ENCODE data around the gene IKZF1.

Gene IKZF1

DNA sequence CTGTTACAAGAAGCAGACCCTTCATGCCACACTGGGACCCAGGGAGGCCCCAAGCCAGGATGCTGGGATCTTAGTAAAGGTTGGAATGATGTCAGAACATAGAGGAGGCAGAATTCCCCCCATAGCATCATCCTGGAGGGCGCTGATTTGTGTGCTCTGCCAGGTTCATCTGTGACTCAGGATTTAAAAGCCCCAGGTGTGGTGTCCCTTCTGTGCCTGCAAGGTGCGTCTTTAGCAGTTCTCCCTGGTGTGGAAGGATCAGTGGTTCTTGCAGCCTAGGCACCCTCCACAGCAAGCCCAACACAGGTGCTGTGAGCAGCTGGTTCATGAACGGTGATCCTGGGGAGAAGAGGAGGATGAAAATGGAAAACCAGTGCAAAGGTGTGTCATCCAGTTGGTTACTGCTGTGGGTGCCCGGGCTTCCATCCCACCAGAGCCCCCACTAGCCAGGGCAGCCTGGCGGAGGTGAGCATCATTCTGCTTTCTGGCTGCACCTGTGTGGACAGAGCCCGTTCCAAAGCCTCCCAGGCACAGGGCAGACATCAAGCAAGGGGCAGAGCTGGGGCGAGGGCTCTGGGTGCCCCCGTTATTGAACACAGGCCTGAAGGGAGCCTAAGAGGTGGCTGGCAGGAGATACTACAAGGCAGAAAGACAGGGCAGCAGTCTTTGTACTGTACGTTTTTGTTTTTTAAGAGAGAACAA, 49.5 kb downstream of the IKZF1 start:
- no peak overlapping the region for H3K4me3 ChIP-seq (ENCODE audit: low read depth in 1 of 2, low read length in 2 of 2)
- H3K9ac ChIP-seq (ENCODE audit: low read length): no peak overlapping the region
- no peak overlapping the region for H3K27ac ChIP-seq (ENCODE audit: low read depth, low read length)
- no peaks in the 10 kb centered on the region for H3K36me3 ChIP-seq (ENCODE audit: insufficient read depth, low read length)
- H3K9me3 ChIP-seq (ENCODE audit: low read length): no peaks in the 10 kb centered on the region
- H3K27me3 ChIP-seq (ENCODE audit: control insufficient read depth in 1 of 2, insufficient read depth in 2 of 2, low read length in 2 of 2): no peaks in the 10 kb centered on the region
- no peaks in the 10 kb centered on the region for H3K4me1 ChIP-seq (ENCODE audit: insufficient read depth, low read length)

DNA sequence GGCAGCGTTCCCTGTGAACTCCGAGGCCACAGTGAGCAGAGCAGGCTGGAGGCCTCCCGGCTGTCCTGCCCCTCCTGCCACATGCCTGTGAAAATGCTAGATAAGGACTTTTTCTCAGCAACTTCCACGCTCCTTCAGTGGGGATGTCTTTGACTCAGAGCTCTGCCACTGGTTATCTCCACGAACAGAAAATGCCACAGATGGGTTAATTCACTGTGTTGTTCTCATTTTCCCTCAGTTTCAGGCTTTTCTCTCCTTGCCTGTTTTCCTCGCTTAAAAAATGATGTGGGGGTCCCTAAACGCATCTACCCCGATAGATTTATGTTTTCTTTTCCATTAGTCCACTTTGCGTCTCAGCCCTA, 51.3 kb downstream of the IKZF1 start:
- H3K9me3 ChIP-seq (ENCODE audit: low read length): no peaks in the 10 kb centered on the region
- no peak overlapping the region for H3K4me3 ChIP-seq (ENCODE audit: low read depth in 1 of 2, low read length in 2 of 2)
- no peaks in the 10 kb centered on the region for H3K27me3 ChIP-seq (ENCODE audit: control insufficient read depth in 1 of 2, insufficient read depth in 2 of 2, low read length in 2 of 2)
- H3K36me3 ChIP-seq (ENCODE audit: insufficient read depth, low read length): no peaks in the 10 kb centered on the region
- H3K27ac ChIP-seq (ENCODE audit: low read depth, low read length): no peak overlapping the region
- H3K9ac ChIP-seq (ENCODE audit: low read length): no peak overlapping the region
- H3K4me1 ChIP-seq (ENCODE audit: insufficient read depth, low read length): no peaks in the 10 kb centered on the region

DNA sequence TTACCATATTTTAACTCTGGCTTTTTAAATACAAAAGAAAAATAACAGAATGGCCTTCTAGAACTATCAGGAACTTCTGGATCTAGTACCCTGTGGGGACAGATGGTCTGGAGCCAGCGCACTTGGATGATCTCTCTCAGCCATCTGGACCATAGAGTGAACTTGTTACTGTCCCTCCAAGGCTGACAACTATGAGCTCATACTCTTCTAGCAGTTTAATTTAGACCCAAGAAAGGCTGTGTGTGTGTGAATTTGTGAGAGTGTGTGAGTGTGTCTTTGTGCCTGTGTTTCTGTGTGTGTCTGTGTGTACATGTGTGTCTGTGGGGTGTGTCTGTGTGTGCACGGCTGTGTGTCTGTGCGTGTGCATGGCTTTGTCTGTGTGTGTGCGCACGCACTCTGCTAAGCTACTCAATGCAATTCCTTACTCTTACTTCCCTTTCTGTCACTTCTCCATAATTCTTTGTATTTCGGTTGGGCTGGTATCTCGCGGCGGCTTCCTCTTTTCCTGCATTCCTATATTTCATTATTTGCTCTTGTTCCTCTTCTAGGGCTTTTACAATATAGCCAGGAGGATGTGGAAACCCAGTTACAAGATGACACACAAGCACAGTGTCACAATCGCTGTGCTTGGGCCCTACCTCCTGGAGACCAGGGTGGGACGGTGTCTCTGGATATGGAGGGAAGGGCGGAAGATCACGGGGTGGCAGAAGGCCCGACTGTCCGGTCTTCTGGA, 51.9 kb downstream of the IKZF1 start:
- Histone ChIP-seq H3K4me1 (ENCODE audit: insufficient read depth, low read length) (no peaks in the 10 kb centered on the region), H3K36me3 (ENCODE audit: insufficient read depth, low read length) (no peaks in the 10 kb centered on the region), H3K9ac (ENCODE audit: low read length) (no peak overlapping the region), H3K27me3 (ENCODE audit: control insufficient read depth in 1 of 2, insufficient read depth in 2 of 2, low read length in 2 of 2) (no peaks in the 10 kb centered on the region), H3K4me3 (ENCODE audit: low read depth in 1 of 2, low read length in 2 of 2) (no peak overlapping the region), H3K27ac (ENCODE audit: low read depth, low read length) (no peak overlapping the region), H3K9me3 (ENCODE audit: low read length) (no peaks in the 10 kb centered on the region)

DNA sequence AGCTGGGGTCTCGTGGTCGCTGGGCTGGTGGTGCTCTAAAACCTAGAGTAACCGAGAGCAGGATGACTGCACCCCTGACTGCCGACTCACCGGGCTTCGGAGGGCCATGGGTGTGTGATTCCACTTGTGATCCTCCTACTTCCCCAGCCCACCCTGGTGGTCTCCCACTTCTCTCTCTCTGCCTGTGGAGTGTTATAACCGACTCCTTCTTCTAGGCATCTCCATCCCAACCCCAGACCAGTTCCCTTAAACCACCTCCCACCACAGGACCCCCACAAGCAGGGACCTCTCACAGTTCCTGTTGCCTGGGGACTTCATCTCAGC, 52.4 kb downstream of the IKZF1 start:
- H3K4me1 ChIP-seq (ENCODE audit: insufficient read depth, low read length): no peaks in the 10 kb centered on the region
- H3K9me3 ChIP-seq (ENCODE audit: low read length): no peaks in the 10 kb centered on the region
- no peak overlapping the region for H3K27ac ChIP-seq (ENCODE audit: low read depth, low read length)
- no peak overlapping the region for H3K4me3 ChIP-seq (ENCODE audit: low read depth in 1 of 2, low read length in 2 of 2)
- H3K27me3 ChIP-seq (ENCODE audit: control insufficient read depth in 1 of 2, insufficient read depth in 2 of 2, low read length in 2 of 2): no peaks in the 10 kb centered on the region
- H3K9ac ChIP-seq (ENCODE audit: low read length): no peak overlapping the region
- no peaks in the 10 kb centered on the region for H3K36me3 ChIP-seq (ENCODE audit: insufficient read depth, low read length)

DNA sequence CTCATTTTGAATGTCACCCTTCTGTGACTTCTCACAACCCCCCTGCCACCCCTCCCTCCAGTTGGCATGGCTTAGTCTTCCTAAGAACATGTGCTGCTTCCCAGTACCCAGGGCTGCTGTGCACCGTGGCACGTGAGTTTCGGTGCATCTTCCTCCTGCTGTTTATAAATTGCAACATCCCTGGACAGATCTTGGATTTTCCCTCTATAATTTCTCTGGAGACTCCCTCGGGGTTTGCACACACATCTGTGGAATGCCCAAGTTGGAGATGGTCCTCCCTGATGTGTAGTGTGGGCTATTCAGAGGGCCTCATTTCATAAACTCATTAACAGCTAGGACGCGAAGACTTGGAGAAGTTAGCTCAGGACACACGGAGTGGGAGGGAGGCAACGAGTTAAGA, 52.9 kb downstream of the IKZF1 start:
- H3K36me3 ChIP-seq (ENCODE audit: insufficient read depth, low read length): no peaks in the 10 kb centered on the region
- no peaks in the 10 kb centered on the region for H3K4me1 ChIP-seq (ENCODE audit: insufficient read depth, low read length)
- no peaks in the 10 kb centered on the region for H3K27me3 ChIP-seq (ENCODE audit: control insufficient read depth in 1 of 2, insufficient read depth in 2 of 2, low read length in 2 of 2)
- no peak overlapping the region for H3K4me3 ChIP-seq (ENCODE audit: low read depth in 1 of 2, low read length in 2 of 2)
- H3K9me3 ChIP-seq (ENCODE audit: low read length): no peaks in the 10 kb centered on the region
- no peak overlapping the region for H3K9ac ChIP-seq (ENCODE audit: low read length)
- H3K27ac ChIP-seq (ENCODE audit: low read depth, low read length): no peak overlapping the region

DNA sequence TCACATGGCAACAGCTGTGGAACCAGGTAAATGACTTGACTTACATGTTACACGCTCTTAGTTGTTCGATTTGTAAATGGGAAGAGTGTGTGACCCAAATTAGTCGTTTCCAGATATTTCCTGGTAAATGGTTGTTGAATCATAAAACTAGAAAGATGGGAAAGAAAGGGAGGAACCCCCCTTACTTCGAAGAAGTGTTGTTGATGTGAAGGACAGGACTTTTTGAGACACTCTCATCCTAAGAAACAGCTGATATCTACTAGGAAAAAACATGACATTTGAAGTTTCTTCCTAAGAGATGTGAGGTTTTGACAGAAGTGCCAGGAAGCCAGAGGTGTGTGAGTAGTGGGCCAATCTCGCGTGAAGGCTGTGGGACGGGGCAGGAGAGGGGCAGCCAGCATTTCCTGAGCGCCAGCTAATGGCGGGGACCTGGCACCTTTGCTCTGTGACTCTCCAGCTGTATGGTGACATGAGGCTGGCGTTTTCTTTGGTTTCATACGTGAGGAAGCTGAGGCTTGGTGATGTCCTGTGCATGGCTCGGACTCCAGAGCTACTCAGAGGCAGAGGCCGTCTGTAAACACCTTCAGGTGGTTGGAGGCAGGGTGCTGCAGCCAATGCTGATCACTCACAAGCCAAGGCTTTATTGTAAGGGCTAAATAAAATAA, 53.7 kb downstream of the IKZF1 start:
- Histone ChIP-seq H3K9me3 (ENCODE audit: low read length) (no peaks in the 10 kb centered on the region), H3K9ac (ENCODE audit: low read length) (no peak overlapping the region), H3K36me3 (ENCODE audit: insufficient read depth, low read length) (no peaks in the 10 kb centered on the region), H3K27ac (ENCODE audit: low read depth, low read length) (no peak overlapping the region), H3K4me1 (ENCODE audit: insufficient read depth, low read length) (no peaks in the 10 kb centered on the region), H3K4me3 (ENCODE audit: low read depth in 1 of 2, low read length in 2 of 2) (no peak overlapping the region), H3K27me3 (ENCODE audit: control insufficient read depth in 1 of 2, insufficient read depth in 2 of 2, low read length in 2 of 2) (no peaks in the 10 kb centered on the region)

DNA sequence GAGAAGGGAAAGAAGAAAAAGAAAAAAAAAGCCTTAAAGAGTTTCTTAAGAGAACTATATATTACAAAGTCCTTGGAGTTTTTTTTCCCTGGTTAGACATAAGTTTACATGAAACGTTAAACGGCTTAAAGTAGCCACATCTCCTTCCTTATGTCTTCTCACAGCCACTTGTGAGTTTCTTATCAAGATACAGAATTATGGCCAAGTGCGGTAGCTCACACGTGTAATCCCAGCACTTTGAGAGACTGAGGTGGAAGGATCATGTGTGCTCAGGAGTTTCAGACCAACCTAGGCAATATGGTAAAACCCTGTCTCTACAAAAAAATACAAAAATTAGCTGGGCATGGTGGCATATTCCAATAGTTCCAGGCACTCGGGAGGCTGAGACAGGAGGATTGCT, 54.3 kb downstream of the IKZF1 start:
- Histone ChIP-seq H3K27me3 (ENCODE audit: control insufficient read depth in 1 of 2, insufficient read depth in 2 of 2, low read length in 2 of 2) (no peaks in the 10 kb centered on the region), H3K27ac (ENCODE audit: low read depth, low read length) (no peak overlapping the region), H3K9me3 (ENCODE audit: low read length) (no peaks in the 10 kb centered on the region), H3K9ac (ENCODE audit: low read length) (no peak overlapping the region), H3K4me3 (ENCODE audit: low read depth in 1 of 2, low read length in 2 of 2) (no peak overlapping the region), H3K4me1 (ENCODE audit: insufficient read depth, low read length) (no peaks in the 10 kb centered on the region), H3K36me3 (ENCODE audit: insufficient read depth, low read length) (no peaks in the 10 kb centered on the region)

DNA sequence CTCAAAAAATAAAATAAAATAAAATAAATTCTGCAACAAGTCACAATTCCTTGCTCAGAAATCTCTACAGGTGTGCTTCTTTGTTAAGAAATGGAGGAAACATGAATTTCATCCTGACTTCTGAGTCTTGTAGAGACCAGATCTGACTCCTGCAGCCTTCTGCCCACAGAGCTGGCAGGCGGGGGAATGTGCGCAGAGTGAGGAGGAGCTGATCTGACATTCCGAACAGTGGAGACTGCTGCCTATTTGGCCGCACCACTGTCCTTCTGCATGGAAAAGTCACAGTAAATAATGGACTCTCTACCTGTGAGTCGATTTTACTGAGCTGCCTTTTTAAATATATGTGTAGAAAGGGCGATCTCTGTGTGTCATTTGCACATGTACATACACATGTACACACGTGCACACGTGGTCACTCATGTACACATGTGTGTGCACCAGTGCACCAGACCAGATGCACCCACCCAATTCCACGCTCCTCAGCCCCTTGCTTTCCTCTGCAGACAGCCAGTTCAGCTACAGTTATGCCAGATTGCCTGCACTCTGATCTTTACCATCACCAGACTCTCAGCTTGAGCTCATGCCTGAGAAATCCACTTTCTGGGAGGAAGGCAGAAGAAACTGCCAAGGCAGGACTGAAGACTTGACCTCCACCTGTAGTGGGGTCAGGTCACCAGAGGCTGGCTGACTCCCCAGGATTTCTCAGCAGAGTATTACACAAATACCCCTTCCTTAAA, 54.9 kb downstream of the IKZF1 start:
- Histone ChIP-seq H3K36me3 (ENCODE audit: insufficient read depth, low read length) (no peaks in the 10 kb centered on the region), H3K9me3 (ENCODE audit: low read length) (no peaks in the 10 kb centered on the region), H3K4me1 (ENCODE audit: insufficient read depth, low read length) (no peaks in the 10 kb centered on the region), H3K27ac (ENCODE audit: low read depth, low read length) (no peak overlapping the region), H3K4me3 (ENCODE audit: low read depth in 1 of 2, low read length in 2 of 2) (no peak overlapping the region), H3K9ac (ENCODE audit: low read length) (no peak overlapping the region), H3K27me3 (ENCODE audit: control insufficient read depth in 1 of 2, insufficient read depth in 2 of 2, low read length in 2 of 2) (no peaks in the 10 kb centered on the region)

DNA sequence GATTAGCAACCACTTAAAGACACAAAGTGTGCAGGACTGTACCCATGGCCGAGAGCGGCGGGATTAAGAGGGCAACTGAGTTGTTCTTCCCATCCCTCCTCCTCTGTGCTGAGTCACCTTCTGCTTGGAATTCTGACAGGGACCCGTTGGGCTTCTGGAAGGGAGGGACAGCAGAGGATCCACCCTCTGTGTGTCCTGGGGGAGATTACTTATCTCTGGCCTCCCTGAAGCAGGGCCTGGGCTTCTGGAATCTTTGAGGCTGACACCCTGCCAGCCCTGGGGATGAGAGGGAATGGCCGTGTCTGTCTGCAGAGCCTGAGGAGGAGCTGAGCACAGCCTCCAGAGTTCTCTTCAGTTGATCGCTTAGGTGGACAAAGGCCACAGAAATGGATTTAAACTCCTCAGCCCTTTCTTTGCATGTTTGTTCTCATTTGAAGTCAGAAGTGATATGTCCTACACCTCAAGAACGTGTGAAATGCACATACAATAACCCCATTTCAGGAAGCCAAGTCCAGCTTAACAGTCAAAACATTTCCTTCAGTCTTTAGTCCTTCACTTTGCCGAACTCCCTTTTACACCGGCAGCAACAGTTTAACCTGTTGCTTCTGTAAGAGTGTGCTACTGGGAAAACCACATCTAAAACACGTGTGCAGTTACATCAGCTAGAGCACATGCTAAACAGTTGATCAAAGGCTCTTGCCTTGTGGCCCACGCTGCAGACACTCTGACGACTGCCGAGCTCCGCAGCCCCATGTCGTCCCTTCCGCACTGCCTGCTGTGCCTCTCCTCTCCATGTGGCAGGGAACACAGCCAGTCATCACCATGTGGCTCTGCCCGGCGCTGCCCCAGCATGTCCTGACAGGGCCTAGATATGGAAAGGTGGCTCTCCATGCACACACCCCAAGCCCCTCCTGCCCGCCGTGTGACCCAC, 55.7 kb downstream of the IKZF1 start:
- no peaks in the 10 kb centered on the region for H3K27me3 ChIP-seq (ENCODE audit: control insufficient read depth in 1 of 2, insufficient read depth in 2 of 2, low read length in 2 of 2)

DNA sequence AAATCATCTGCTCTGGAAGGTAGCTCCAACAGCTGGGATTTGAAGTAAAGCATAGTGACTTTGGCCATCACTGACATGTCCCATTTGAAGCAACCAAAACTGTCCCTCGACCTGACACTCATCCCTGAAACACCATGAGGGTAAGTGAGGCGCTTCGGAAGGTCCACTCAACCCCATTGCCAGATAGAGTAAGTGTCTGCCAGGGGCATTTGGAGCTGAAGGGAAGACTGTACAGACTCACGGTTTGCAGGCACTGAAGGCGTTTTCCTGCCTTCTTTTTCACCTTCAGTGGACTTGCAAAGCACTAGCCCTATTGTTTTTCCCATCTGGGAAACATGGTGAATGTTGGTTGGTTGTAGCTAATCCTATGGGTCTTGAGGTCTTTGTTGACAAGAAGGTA, 57.6 kb downstream of the IKZF1 start:
- Histone ChIP-seq H3K4me3 (ENCODE audit: low read depth in 1 of 2, low read length in 2 of 2) (no peak overlapping the region), H3K27me3 (ENCODE audit: control insufficient read depth in 1 of 2, insufficient read depth in 2 of 2, low read length in 2 of 2) (no peaks in the 10 kb centered on the region), H3K36me3 (ENCODE audit: insufficient read depth, low read length) (no peaks in the 10 kb centered on the region), H3K9me3 (ENCODE audit: low read length) (no peaks in the 10 kb centered on the region), H3K4me1 (ENCODE audit: insufficient read depth, low read length) (no peaks in the 10 kb centered on the region), H3K27ac (ENCODE audit: low read depth, low read length) (no peak overlapping the region), H3K9ac (ENCODE audit: low read length) (no peak overlapping the region)

More for the DNA sequence above, 55.7 kb downstream of the IKZF1 start:
- Histone ChIP-seq H3K4me3 (ENCODE audit: low read depth in 1 of 2, low read length in 2 of 2) (no peak overlapping the region), H3K9me3 (ENCODE audit: low read length) (no peaks in the 10 kb centered on the region), H3K9ac (ENCODE audit: low read length) (no peak overlapping the region), H3K4me1 (ENCODE audit: insufficient read depth, low read length) (no peaks in the 10 kb centered on the region), H3K36me3 (ENCODE audit: insufficient read depth, low read length) (no peaks in the 10 kb centered on the region), H3K27ac (ENCODE audit: low read depth, low read length) (no peak overlapping the region)
